ENCODE measurements around the gene ADGRL3.

GRCh38 chr4:61205066-61205465, 4.9 kb downstream of the ADGRL3 start:
- TF ChIP-seq POLR2A (IDR thresholded peaks at IDR 0.05) = no peak
- no peak for TF ChIP-seq POLR2AphosphoS5 (IDR thresholded peaks at IDR 0.05)
- TF ChIP-seq, protein P1, sequence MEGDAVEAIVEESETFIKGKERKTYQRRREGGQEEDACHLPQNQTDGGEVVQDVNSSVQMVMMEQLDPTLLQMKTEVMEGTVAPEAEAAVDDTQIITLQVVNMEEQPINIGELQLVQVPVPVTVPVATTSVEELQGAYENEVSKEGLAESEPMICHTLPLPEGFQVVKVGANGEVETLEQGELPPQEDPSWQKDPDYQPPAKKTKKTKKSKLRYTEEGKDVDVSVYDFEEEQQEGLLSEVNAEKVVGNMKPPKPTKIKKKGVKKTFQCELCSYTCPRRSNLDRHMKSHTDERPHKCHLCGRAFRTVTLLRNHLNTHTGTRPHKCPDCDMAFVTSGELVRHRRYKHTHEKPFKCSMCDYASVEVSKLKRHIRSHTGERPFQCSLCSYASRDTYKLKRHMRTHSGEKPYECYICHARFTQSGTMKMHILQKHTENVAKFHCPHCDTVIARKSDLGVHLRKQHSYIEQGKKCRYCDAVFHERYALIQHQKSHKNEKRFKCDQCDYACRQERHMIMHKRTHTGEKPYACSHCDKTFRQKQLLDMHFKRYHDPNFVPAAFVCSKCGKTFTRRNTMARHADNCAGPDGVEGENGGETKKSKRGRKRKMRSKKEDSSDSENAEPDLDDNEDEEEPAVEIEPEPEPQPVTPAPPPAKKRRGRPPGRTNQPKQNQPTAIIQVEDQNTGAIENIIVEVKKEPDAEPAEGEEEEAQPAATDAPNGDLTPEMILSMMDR (IDR thresholded peaks at IDR 0.05) = no peak

All from suprapubic skin (tissue), 4 donors.